IMR-90 (cell line): ENCODE results near the gene GRM5. TPM values are rescaled to one million over a fixed set of nuclear protein-coding genes. Genes with fewer than 3 reads are reported as not detected.

Experiments used
- ATAC-seq: fragments of 200-7000 bp; cut with Tn5 transposase; 2 replicates; pipeline ENCODE4 v1.9.1; 2020; ENCODE audit warnings: low read depth, mild to moderate bottlenecking, moderate library complexity
- BruUV-seq: library from RNA; stranded (reverse); fragments of 400-500 nt; replicated peaks from 2 replicates; lab custom pipeline; 2021; lab: Mats Ljungman, UMichigan
- CTCF ChIA-PET: fragments of 300-600 bp; formaldehyde crosslinking; extraction: SDS; loops from one replicate; lab custom pipeline; 2021; ENCODE audit warnings: antibody characterized with exemption; lab: Yijun Ruan, JAX
- POLR2A ChIA-PET: fragments of 300-600 bp; sonication (Branson Sonifier 250); formaldehyde crosslinking; loops from one replicate; lab custom pipeline; 2022; ENCODE audit warnings: antibody characterized with exemption; ENCODE audit not compliant: unreplicated experiment; lab: Charles Lee
- DNase-seq: peaks from one replicate; pipeline ENCODE4 v3.0.0; 2013
- H2AFZ ChIP-seq: replicated peaks from 2 replicates; pipeline ENCODE3; 2013; ENCODE audit warnings: low read length, mild to moderate bottlenecking; ENCODE audit not compliant: poor library complexity
- H2AK5ac ChIP-seq: 2 replicates; pipeline ENCODE4 v1.6.1; 2013; ENCODE audit warnings: low read depth, low read length, inconsistent platforms
- H2AK9ac ChIP-seq: replicated peaks from 2 replicates; pipeline ENCODE3; 2013; ENCODE audit warnings: mild to moderate bottlenecking, low read depth, low read length, moderate library complexity; ENCODE audit not compliant: poor library complexity
- H2BK120ac ChIP-seq: 2 replicates; pipeline ENCODE4 v1.6.1; 2013; ENCODE audit warnings: low read depth, low read length, inconsistent platforms
- H2BK15ac ChIP-seq: 3 replicates; pipeline ENCODE4 v1.6.1; 2013; ENCODE audit warnings: low read depth, low read length, inconsistent platforms
- H2BK20ac ChIP-seq: 2 replicates; pipeline ENCODE4 v1.6.1; 2013; ENCODE audit warnings: low read depth, mild to moderate bottlenecking, inconsistent platforms, low read length, moderate library complexity
- H2BK5ac ChIP-seq: 2 replicates; pipeline ENCODE4 v1.6.1; 2013; ENCODE audit warnings: mild to moderate bottlenecking, low read depth, low read length, inconsistent platforms; ENCODE audit not compliant: poor library complexity, severe bottlenecking
- H3K14ac ChIP-seq: replicated peaks from 2 replicates; pipeline ENCODE4 v1.6.1; 2013; ENCODE audit warnings: low read depth, low read length, inconsistent platforms
- H3K18ac ChIP-seq: 2 replicates; pipeline ENCODE4 v1.6.1; 2013; ENCODE audit warnings: low read depth, low read length, control low read depth
- H3K23ac ChIP-seq: 2 replicates; pipeline ENCODE4 v1.6.1; 2013; ENCODE audit warnings: low read depth, low read length, inconsistent platforms
- H3K27ac ChIP-seq: 2 replicates; pipeline ENCODE4 v1.5.1; 2013; ENCODE audit warnings: mild to moderate bottlenecking, control low read depth, low read length; ENCODE audit not compliant: insufficient read depth
- H3K27me3 ChIP-seq: 2 replicates; pipeline ENCODE4 v1.6.1; 2013; ENCODE audit warnings: low read length; ENCODE audit not compliant: control insufficient read depth, insufficient read depth
- H3K36me3 ChIP-seq: 2 replicates; pipeline ENCODE4 v1.6.1; 2013; ENCODE audit warnings: low read length, mixed read lengths; ENCODE audit not compliant: control insufficient read depth, insufficient read depth
- H3K4ac ChIP-seq: 2 replicates; pipeline ENCODE4 v1.6.1; 2013; ENCODE audit warnings: low read depth, low read length, inconsistent platforms
- H3K4me1 ChIP-seq: 2 replicates; pipeline ENCODE4 v1.6.1; 2013; ENCODE audit warnings: low read length, mixed read lengths; ENCODE audit not compliant: control insufficient read depth, insufficient read depth
- H3K4me2 ChIP-seq: 2 replicates; pipeline ENCODE4 v1.6.1; 2013; ENCODE audit warnings: low read depth, mild to moderate bottlenecking, control low read depth, low read length, moderate library complexity
- H3K4me3 ChIP-seq: 2 replicates; pipeline ENCODE4 v1.5.1; 2013; ENCODE audit warnings: low read depth, mild to moderate bottlenecking, control low read depth, low read length, moderate library complexity; ENCODE audit not compliant: insufficient read depth
- H3K56ac ChIP-seq: 2 replicates; pipeline ENCODE4 v1.6.1; 2013; ENCODE audit warnings: low read length, inconsistent platforms; ENCODE audit not compliant: insufficient read depth; ENCODE audit errors: extremely low read depth
- H3K79me1 ChIP-seq, 2 experiments: 2 replicates each; pipeline ENCODE4 v1.6.1; 2013; ENCODE audit warnings: low read length in 2 of 2, inconsistent platforms in 1 of 2, low read depth in 1 of 2
- H3K9ac ChIP-seq: 2 replicates; pipeline ENCODE4 v1.6.1; 2013; ENCODE audit warnings: low read depth, low read length, control low read depth
- H3K9me1 ChIP-seq: 2 replicates; pipeline ENCODE4 v1.6.1; 2013; ENCODE audit warnings: low read length, inconsistent platforms; ENCODE audit not compliant: insufficient read depth
- H3K9me3 ChIP-seq: 2 replicates; pipeline ENCODE4 v1.6.1; 2013; ENCODE audit warnings: low read length; ENCODE audit not compliant: control insufficient read depth, insufficient read depth
- H4K20me1 ChIP-seq: 2 replicates; pipeline ENCODE4 v1.6.1; 2013; ENCODE audit warnings: low read length, inconsistent platforms; ENCODE audit not compliant: insufficient read depth
- H4K5ac ChIP-seq: 2 replicates; pipeline ENCODE4 v1.6.1; 2013; ENCODE audit warnings: mild to moderate bottlenecking, low read depth, low read length, control low read depth
- H4K8ac ChIP-seq, 2 experiments: 2 replicates each; pipeline ENCODE4 v1.6.1; 2013; ENCODE audit warnings: low read depth in 2 of 2, low read length in 2 of 2, control low read depth in 1 of 2, inconsistent platforms in 1 of 2
- H4K91ac ChIP-seq: 2 replicates; pipeline ENCODE4 v1.6.1; 2013; ENCODE audit warnings: low read depth, low read length, inconsistent platforms; ENCODE audit not compliant: insufficient read depth
- CTCF ChIP-seq: conservative IDR thresholded peaks from 2 replicates; pipeline ENCODE4 v1.5.1; 2012; ENCODE audit warnings: mild to moderate bottlenecking, low read depth, low read length, improper control_type of control experiment
- FOS ChIP-seq: fragments of 150-350 bp; IDR thresholded peaks from 2 replicates; pipeline ENCODE4 v1.6.1; 2016; ENCODE audit warnings: low read depth, low read length
- MAFK ChIP-seq: IDR thresholded peaks from 2 replicates; pipeline ENCODE4 v1.6.1; 2012; ENCODE audit warnings: low read depth, low read length, improper control_type of control experiment
- NFE2L2 ChIP-seq: fragments of 150-350 bp; IDR thresholded peaks from 2 replicates; pipeline ENCODE4 v1.6.1; 2016; ENCODE audit warnings: low read depth, mild to moderate bottlenecking, low read length
- POLR2A ChIP-seq: IDR thresholded peaks from 2 replicates; pipeline ENCODE4 v1.6.1; 2012; ENCODE audit warnings: mild to moderate bottlenecking, low read depth, low read length
- RAD21 ChIP-seq: IDR thresholded peaks from 2 replicates; pipeline ENCODE4 v1.6.1; 2012; ENCODE audit warnings: low read length, improper control_type of control experiment
- RCOR1 ChIP-seq: IDR thresholded peaks from 2 replicates; pipeline ENCODE4 v1.6.1; 2012; ENCODE audit warnings: mild to moderate bottlenecking, low read length, improper control_type of control experiment; ENCODE audit not compliant: insufficient replicate concordance
- RFX5 ChIP-seq: IDR thresholded peaks from 2 replicates; pipeline ENCODE4 v1.8.0; 2012; ENCODE audit warnings: low read depth, mild to moderate bottlenecking, low read length, moderate library complexity
- WGBS, 2 experiments: methylation state at CpG; one replicate each; pipeline versions ENCODE4 v1.1.5 to v1.1.7; 2013; ENCODE audit warnings: missing lambda C conversion rate in 2 of 2; ENCODE audit not compliant: insufficient read length in 1 of 2; ENCODE audit errors: extremely low coverage in 2 of 2; 5-methylcytosine and 5-hydroxymethylcytosine counted together
- dilution Hi-C: fragments of 300-500 bp; cut with HindIII; formaldehyde crosslinking; loops from one replicate; pipeline ENCODE4 v1.14.3; 2018; ENCODE audit warnings: low sequenced_read_pairs; ENCODE audit not compliant: unreplicated experiment
- in situ Hi-C: fragments of 300-500 bp; cut with MboI; formaldehyde crosslinking; loops from 3 replicates; pipeline ENCODE4 v1.14.3; 2019; ENCODE audit warnings: low sequenced_read_pairs, inconsistent platforms, mixed read lengths
- intact Hi-C: fragments of 100-400 bp; cut with micrococcal nuclease; formaldehyde crosslinking; loops from 2 replicates; pipeline ENCODE4 v1.10.0; 2022
- polyA plus RNA-seq, 3 experiments: library from polyadenylated mRNA; depleted of rRNA; stranded (reverse); fragments of >200 nt; gene quantifications; 2 replicates each; pipeline ENCODE4 v1.2.3, GENCODE V29; 2012; ENCODE audit warnings: low replicate concordance in 1 of 3
- total RNA-seq: library from RNA; depleted of rRNA; stranded (reverse); fragments of >200 nt; gene quantifications from 2 replicates; pipeline ENCODE4 v1.2.3, GENCODE V29; 2012
- TF ChIP-seq, protein P1 (sequence below): fragments of 150-350 bp; IDR thresholded peaks from 2 replicates; pipeline ENCODE4 v1.6.1; 2017; ENCODE audit warnings: mild to moderate bottlenecking, antibody characterized with exemption, low read length, low read depth
- TF ChIP-seq, protein P2 (sequence below): fragments of 150-350 bp; IDR thresholded peaks from 2 replicates; pipeline ENCODE4 v1.6.1; 2016; ENCODE audit warnings: low read depth, mild to moderate bottlenecking, low read length, moderate library complexity, borderline replicate concordance

The GRM5 gene
- total and polyA plus RNA-seq, 2 of the 4 experiments (the other 2 are of a cell fraction), result under 0.01 TPM

GRCh38 chr11:88810420-88811097, 255.2 kb downstream of the GRM5 start:
- Histone ChIP-seq H4K20me1 (no peaks in the 10 kb centered on the region), H3K56ac (no peak overlapping the region), H4K8ac (no peak overlapping the region), H3K14ac (no peak overlapping the region), H2BK20ac (no peak overlapping the region), H2BK15ac (no peak overlapping the region), H3K9ac (no peak overlapping the region), H3K9me1 (no peaks in the 10 kb centered on the region), H4K91ac (no peak overlapping the region), H3K4ac (no peak overlapping the region), H2AK9ac (no peak overlapping the region), H3K23ac (no peak overlapping the region), H3K27ac (no peak overlapping the region), H3K27me3 (no peaks in the 10 kb centered on the region), H2BK120ac (no peak overlapping the region), H3K4me3 (no peak overlapping the region), H2AK5ac (no peak overlapping the region), H3K4me2 (no peak overlapping the region), H3K18ac (no peak overlapping the region), H3K4me1 (no peaks in the 10 kb centered on the region), H2AFZ (no peak overlapping the region), H3K79me1 (no peaks in the 10 kb centered on the region), H3K9me3 (no peaks in the 10 kb centered on the region), H2BK5ac (no peak overlapping the region), H4K5ac (no peak overlapping the region), H3K36me3 (no peaks in the 10 kb centered on the region)
- BruUV-seq, result no TSS peak
- intact Hi-C loops, result no loop called here
- ChIA-PET CTCF (no interaction called here), POLR2A (no interaction called here)
- no peak for ATAC-seq
- WGBS, 2 experiments, result no CpG with 5 or more reads among the region's 3 CpGs
- in situ Hi-C loops, result no loop called here
- TF ChIP-seq, protein P1, sequence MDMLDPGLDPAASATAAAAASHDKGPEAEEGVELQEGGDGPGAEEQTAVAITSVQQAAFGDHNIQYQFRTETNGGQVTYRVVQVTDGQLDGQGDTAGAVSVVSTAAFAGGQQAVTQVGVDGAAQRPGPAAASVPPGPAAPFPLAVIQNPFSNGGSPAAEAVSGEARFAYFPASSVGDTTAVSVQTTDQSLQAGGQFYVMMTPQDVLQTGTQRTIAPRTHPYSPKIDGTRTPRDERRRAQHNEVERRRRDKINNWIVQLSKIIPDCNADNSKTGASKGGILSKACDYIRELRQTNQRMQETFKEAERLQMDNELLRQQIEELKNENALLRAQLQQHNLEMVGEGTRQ, result no peak
- TF ChIP-seq NFE2L2 (no peak), RAD21 (no peak), RFX5 (no peak), RCOR1 (no peak), MAFK (no peak), POLR2A (no peak), CTCF (no peak), FOS (no peak)
- TF ChIP-seq, protein P2, sequence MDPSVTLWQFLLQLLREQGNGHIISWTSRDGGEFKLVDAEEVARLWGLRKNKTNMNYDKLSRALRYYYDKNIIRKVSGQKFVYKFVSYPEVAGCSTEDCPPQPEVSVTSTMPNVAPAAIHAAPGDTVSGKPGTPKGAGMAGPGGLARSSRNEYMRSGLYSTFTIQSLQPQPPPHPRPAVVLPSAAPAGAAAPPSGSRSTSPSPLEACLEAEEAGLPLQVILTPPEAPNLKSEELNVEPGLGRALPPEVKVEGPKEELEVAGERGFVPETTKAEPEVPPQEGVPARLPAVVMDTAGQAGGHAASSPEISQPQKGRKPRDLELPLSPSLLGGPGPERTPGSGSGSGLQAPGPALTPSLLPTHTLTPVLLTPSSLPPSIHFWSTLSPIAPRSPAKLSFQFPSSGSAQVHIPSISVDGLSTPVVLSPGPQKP, result no peak
- DNase-seq, result no peak
- dilution Hi-C loops, result no loop called here
